Spleen (tissue), 11 donors: ENCODE results near the gene RAB11FIP5. TPM values are rescaled to one million over a fixed set of nuclear protein-coding genes. Genes with fewer than 3 reads are reported as not detected.

Experiments used
- DNase-seq: peaks from one replicate; pipeline ENCODE4 v3.0.0-alpha.2; 2020
- H3K27ac ChIP-seq, 8 donors: fragments of 200-600 bp; sonication (generic) in 7 of 8; 1 replicate in 4 of 8; 2 replicates in 4 of 8; pipeline versions ENCODE4 v1.5.0 to v1.8.0; 2016 to 2021; ENCODE audit warnings: inconsistent platforms in 4 of 8, mild to moderate bottlenecking in 4 of 8, moderate library complexity in 1 of 8
- H3K27me3 ChIP-seq, 7 donors: fragments of 200-600 bp; sonication (generic) in 6 of 7; replicated peaks in 1 of 7; 1 replicate in 4 of 7; 2 replicates in 3 of 7; pipeline versions ENCODE4 v1.5.0 to v1.8.0; 2016 to 2021; ENCODE audit warnings: inconsistent platforms in 3 of 7, mild to moderate bottlenecking in 1 of 7
- H3K36me3 ChIP-seq, 6 donors: fragments of 200-600 bp; sonication (generic) in 5 of 6; 1 replicate in 4 of 6; 2 replicates in 2 of 6; pipeline versions ENCODE4 v1.5.0 to v1.8.0; 2016 to 2021; ENCODE audit warnings: inconsistent platforms in 2 of 6
- H3K4me1 ChIP-seq, 6 donors: fragments of 200-600 bp; sonication (generic) in 5 of 6; 1 replicate in 3 of 6; 2 replicates in 3 of 6; pipeline versions ENCODE4 v1.5.0 to v1.8.0; 2016 to 2021; ENCODE audit warnings: inconsistent platforms in 3 of 6
- H3K4me3 ChIP-seq, 8 donors: fragments of 200-600 bp; sonication (generic) in 7 of 8; 1 replicate in 4 of 8; 2 replicates in 4 of 8; pipeline versions ENCODE4 v1.5.0 to v1.8.0; 2016 to 2021; ENCODE audit warnings: inconsistent platforms in 4 of 8, mild to moderate bottlenecking in 4 of 8, moderate library complexity in 2 of 8
- H3K9me3 ChIP-seq, 8 donors: fragments of 200-600 bp; sonication (generic) in 7 of 8; 1 replicate in 4 of 8; 2 replicates in 4 of 8; pipeline versions ENCODE4 v1.5.0 to v1.8.0; 2016 to 2021; ENCODE audit warnings: inconsistent platforms in 4 of 8
- CTCF ChIP-seq, 11 experiments: fragments of 200-600 bp in 7 of 11; fragments of 450-650 bp in 4 of 11; sonication (generic) in 4 of 11; IDR thresholded peaks in 8 of 11; conservative IDR thresholded peaks in 3 of 11; 1 replicate in 7 of 11; 2 replicates in 4 of 11; pipeline versions ENCODE4 v1.4.0 to v1.8.0; 2016 to 2021; ENCODE audit warnings: antibody characterized with exemption in 11 of 11, inconsistent platforms in 4 of 11, mild to moderate bottlenecking in 1 of 11
- POLR2A ChIP-seq, 3 donors: fragments of 450-650 bp; IDR thresholded peaks; one replicate each; pipeline ENCODE4 v1.5.1; 2017; ENCODE audit warnings: antibody characterized with exemption in 3 of 3, mild to moderate bottlenecking in 1 of 3
- POLR2AphosphoS5 ChIP-seq, 3 donors: sonication (generic); formaldehyde crosslinking; IDR thresholded peaks; one replicate each; pipeline ENCODE4 v1.5.1; 2017; ENCODE audit warnings: antibody characterized with exemption in 3 of 3
- WGBS, 5 donors: extraction: QIAGEN DNeasy Blood & Tissue Kit in 3 of 5; methylation state at CpG; one replicate each; pipeline versions ENCODE4 v1.1.5 to v1.1.7; 2013 to 2018; 5-methylcytosine and 5-hydroxymethylcytosine counted together
- intact Hi-C: fragments of 100-400 bp; cut with DNase I; formaldehyde crosslinking; loops from one replicate; pipeline ENCODE4 v1.15.0; 2023; ENCODE audit warnings: low total_unique reads
- polyA plus RNA-seq, 3 donors: library from polyadenylated mRNA; stranded (reverse); fragments of 200-250 nt; gene quantifications; one replicate each; pipeline ENCODE4 v1.2.1, GENCODE V29; 2013
- total RNA-seq, 7 donors: library from RNA; depleted of rRNA in 3 of 7; stranded (reverse); fragments of >200 nt in 3 of 7; fragmentation: NEBNext Ultra II Directional in 4 of 7; extraction: Animal tissue kit (Norgen Biotek cat#: 25700) in 4 of 7; gene quantifications; one replicate each; pipeline versions ENCODE4 v1.1.0 to v1.2.1, GENCODE V29; 2016 to 2021
- donor health status: healthy with polysubstance abuse.
- donor health status: DM: no; HTN: no; CAD: no; lungs with moderate emphysema.
- donor health status: DM: no; HTN: no; CAD: no.
- donor health status: Bipolar disorder and iron deficiency.
- donor health status: healthy.
- donor health status: DM: no; HTN: no; CAD: no.
- donor health status: DM: yes; HTN: yes; CAD: no.

The RAB11FIP5 gene
- total and polyA plus RNA-seq, 10 donors: 9.5 to 127 (median 71.5) TPM

DNA sequence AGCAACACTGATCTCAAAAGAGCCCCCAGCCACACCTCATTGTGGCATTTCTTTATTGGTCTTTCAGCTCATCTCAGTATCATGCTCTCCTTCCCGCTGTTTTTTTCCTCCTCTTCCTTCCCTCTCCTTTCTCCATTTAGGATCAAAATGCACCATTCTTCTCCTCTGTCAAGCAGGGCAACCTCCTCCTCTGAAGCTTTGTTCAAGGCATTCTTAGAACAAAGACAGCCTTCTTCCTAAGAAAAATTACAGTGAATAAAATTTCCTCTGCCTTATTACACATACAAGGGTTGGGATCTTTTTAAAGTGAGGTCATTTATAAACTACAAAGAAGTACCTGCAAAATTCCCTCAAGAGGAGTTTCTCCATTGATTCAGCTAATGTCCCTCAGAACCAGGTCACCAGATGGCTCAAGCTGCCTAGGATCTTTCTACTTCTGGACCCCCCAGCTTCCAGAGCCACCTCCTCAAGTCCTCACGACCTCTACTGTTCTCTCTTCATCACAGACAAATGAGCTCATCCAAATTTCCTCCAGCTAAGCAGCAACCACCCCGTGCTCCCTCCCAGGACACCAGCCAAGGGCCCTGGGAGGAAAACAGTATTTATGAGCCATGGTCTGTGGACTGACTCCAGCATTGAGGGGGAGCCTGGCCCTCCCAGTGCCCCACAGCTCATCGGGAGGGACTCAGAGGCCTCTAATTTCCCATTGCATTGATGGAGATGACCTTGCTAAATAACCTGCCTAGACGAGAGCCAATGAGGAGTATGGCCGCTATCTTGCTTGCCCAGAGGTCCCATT, 59.2 kb downstream of the RAB11FIP5 start:
- 70 to 86% (median 83%) methylated on average over 6 of the region's 6 CpGs for WGBS, 5 donors

DNA sequence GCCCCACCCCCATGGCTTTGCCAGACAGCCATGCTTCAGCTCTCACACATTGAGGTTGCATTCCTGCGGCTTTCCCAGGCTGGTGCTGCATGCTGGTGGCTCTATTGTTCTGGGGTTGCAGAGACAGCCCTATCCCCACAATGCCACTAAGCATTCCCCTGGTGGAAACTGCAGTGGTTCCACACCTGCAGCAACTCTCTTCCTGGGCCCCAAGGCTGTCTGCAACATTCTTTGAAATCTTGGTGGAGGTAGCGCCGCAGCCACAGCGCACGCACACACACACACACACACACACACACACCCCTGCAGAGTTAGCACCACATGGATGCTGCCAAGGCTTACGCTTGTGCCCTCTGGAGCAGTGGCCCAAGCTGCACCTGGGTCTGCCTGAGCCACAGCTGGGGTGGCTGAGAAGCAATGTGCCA, 62.6 kb downstream of the RAB11FIP5 start:
- H3K27me3 ChIP-seq: no peaks in the 10 kb centered on the region
- H3K4me1 ChIP-seq: no peaks in the 10 kb centered on the region
- no peaks in the 10 kb centered on the region for H3K9me3 ChIP-seq
- H3K4me3 ChIP-seq: no peak overlapping the region
- no peak for DNase-seq
- peaks cover 0 to 38% (median 2%) of the 10 kb centered on the region in 6 donors for H3K36me3 ChIP-seq
- TF ChIP-seq POLR2A (IDR thresholded peaks at IDR 0.05) (no peak), POLR2AphosphoS5 (IDR thresholded peaks at IDR 0.05) (no peak), CTCF (IDR thresholded peaks at IDR 0.05 in 8 of 11, conservative IDR thresholded peaks at IDR 0.05 in 3 of 11) (no peak)
- intact Hi-C loops: no loop called here
- H3K27ac ChIP-seq: no peak overlapping the region
- 82 to 90% (median 84%) methylated on average over 5 to 6 of the region's 6 CpGs for WGBS, 5 donors

More for the DNA sequence above, 59.2 kb downstream of the RAB11FIP5 start:
- H3K27ac ChIP-seq: no peak overlapping the region
- TF ChIP-seq CTCF (IDR thresholded peaks at IDR 0.05 in 8 of 11, conservative IDR thresholded peaks at IDR 0.05 in 3 of 11) (no peak), POLR2AphosphoS5 (IDR thresholded peaks at IDR 0.05) (no peak), POLR2A (IDR thresholded peaks at IDR 0.05) (no peak)
- peaks cover 2 to 21% (median 18%) of the 10 kb centered on the region in 8 donors for H3K9me3 ChIP-seq
- H3K36me3 ChIP-seq: peaks cover 0 to 71% (median 26%) of the 10 kb centered on the region in 6 donors
- DNase-seq: no peak
- H3K27me3 ChIP-seq: no peaks in the 10 kb centered on the region
- no peak overlapping the region for H3K4me3 ChIP-seq
- intact Hi-C loops: no loop called here
- no peaks in the 10 kb centered on the region for H3K4me1 ChIP-seq

DNA sequence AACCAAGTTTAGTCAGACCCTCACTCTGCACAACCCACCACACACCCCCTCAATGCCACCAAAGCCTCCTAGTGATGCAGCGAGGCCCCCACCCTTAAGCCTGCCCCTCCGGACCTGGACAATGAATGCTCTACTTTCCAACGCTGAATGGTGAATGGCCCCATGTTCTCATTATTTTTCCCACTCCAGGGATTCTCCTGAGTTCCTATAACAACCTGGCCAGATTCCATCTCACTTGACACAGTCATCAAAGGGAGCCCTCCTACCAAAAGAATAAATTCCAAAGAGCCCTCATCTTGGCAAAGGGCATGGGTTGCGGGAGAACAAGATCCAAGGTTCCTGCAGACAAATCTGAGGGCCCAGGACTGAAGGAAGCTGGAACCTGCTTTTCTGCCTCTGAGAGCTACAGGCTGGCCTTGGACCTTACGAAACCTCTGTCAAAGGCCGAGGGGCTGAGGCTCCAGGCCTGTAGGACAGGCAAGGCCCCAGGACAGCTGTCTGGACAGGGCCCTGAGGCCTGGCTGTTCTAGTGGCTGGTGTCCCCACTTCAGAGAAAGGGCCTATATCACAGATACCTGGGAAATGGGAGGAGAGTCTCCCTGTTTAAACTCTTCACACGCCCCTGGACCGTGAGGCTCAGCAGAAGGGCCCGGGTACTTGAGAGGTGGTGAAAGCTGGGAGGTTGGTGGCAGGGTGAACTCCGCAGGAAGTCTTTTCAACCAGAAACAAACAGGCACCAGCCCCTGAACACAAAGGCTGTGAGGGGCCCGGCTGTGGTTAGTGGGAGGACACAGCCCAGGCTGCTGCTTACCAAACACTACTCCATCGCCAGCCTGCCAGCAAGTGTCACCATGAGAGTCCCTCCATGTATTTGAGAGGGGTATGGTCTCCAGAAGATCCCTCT, 68.6 kb downstream of the RAB11FIP5 start:
- Histone ChIP-seq H3K9me3 (no peaks in the 10 kb centered on the region), H3K27me3 (no peaks in the 10 kb centered on the region), H3K27ac (no peak overlapping the region), H3K36me3 (peaks cover 0 to 41% (median 10%) of the 10 kb centered on the region in 6 donors), H3K4me3 (no peak overlapping the region), H3K4me1 (no peaks in the 10 kb centered on the region)
- no peak for DNase-seq
- 69 to 82% (median 74%) methylated on average over 12 of the region's 12 CpGs for WGBS, 5 donors
- intact Hi-C loops: no loop called here
- TF ChIP-seq POLR2AphosphoS5 (IDR thresholded peaks at IDR 0.05) (no peak), CTCF (IDR thresholded peaks at IDR 0.05 in 8 of 11, conservative IDR thresholded peaks at IDR 0.05 in 3 of 11) (no peak), POLR2A (IDR thresholded peaks at IDR 0.05) (no peak)
